Smooth muscle cell of the brain vasculature (primary cell): ENCODE measurements around the gene SPATS2.
"Not testable (repeated sequence)": the region's sequence is repeated elsewhere in the genome, so short reads cannot be mapped to it uniquely, and the experiment has no call there.

Experiments used
- DNase-seq: peaks from one replicate; pipeline ENCODE4 v3.0.0-alpha.2; 2012; ENCODE audit warnings: low read depth, low spot score

SPATS2 gene

DNA sequence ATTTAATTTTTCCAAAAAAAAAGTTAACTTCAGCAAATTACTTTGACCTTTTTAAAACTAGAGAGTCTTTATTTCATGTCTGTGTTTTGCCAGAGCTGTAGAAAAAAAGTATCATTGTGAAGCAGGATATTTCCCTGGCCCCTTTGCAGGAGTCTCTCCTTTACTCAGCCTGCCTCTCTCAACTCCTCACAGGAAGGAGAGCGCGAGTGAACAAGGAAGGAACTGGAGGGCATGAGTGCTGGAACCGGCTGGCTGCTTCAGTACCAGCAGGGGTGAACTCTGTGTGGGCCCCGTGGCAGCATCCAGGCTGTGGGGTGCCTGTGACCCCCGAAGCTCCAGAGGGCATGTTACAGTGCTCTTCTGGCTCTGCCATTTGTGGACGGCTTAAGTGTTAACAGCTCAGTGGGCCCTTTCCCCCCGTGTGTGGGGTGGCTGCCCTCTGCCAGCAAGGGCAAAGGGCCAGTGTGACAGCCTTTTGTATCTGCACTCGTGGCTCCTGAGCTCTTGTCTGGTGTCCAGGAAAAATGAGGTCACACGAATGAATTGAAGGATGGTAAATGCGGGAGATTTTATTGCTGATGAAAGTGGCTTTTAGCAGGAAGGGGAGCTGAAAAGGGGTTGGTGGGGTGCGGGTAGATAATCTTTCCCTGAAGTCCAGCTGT is 95.0 kb downstream of the SPATS2 start:
- DNase-seq = no peak

DNA sequence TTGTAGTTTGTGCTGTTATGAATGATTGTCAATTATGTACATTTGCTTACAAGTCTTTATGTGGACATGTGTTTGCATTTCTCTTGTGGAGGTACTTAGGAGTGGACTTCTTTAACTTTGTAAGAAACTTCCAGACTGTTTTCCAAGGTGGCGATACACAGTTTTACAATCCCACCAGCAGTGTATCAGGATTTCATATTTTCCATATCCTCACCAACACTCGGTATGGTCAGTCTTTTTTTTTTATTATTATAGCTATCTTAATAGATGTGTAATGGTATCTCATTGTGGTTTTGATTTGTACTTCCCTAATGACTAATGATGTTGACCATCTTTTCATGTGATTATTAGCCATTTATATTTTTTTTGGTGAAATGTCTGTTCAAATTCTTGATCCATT is 97.9 kb downstream of the SPATS2 start:
- no peak for DNase-seq

DNA sequence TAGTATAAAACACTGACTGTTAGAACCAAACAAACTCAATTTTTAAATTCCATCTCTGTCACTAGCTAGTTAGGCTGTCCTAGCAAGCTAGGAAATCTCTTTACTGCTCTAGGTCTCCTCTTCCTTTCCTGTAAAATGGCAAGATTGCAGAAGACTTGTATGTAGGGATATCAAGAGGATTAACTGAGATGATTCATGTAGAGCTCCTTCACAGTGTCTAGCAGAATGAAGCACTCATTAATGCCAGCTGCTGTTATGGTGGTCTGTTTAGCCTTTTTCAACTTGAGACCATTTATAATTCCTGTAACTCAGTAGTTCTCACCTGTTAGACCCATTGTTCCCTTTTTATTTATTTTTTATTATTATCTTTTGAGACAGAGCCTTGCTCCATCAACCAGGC is 103.7 kb downstream of the SPATS2 start:
- DNase-seq = no peak

DNA sequence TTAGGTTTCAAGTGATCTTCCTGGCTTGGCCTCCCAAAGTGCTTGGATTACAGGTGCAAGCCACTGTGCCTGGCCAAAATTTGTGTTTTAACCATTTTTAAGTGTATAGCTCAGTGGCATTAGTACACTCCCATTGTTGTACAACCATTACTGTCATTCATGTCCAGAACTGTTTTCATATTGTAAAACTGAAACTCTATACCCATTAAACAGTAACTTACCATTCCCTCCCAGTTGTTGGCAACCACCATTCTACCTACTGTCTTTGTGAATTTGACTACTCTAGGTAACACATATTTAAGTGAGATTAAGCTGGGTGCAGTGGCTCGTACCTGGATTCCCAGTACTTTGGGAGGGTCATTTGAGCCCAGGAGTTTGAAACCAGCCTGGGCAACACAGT is 104.3 kb downstream of the SPATS2 start:
- no peak for DNase-seq

DNA sequence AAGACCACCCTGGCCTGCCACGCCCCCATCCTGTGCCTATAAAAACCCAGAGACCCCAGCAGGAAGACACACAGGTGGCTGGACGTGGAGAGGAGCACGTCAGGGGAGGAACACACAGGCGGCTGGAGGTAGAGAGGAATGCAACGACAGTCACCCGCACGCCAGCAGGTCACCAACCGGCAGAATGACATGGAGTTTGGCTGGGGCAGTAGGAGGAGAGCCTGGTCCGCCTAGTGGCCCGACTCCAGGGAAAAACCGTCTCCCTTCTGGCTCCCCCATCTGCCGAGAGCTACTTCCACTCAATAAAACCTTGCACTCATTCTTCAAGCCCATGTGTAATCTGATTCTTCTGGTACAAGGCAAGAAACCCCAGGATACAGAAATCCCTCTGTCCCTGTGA is 108.8 kb downstream of the SPATS2 start:
- DNase-seq = no peak

DNA sequence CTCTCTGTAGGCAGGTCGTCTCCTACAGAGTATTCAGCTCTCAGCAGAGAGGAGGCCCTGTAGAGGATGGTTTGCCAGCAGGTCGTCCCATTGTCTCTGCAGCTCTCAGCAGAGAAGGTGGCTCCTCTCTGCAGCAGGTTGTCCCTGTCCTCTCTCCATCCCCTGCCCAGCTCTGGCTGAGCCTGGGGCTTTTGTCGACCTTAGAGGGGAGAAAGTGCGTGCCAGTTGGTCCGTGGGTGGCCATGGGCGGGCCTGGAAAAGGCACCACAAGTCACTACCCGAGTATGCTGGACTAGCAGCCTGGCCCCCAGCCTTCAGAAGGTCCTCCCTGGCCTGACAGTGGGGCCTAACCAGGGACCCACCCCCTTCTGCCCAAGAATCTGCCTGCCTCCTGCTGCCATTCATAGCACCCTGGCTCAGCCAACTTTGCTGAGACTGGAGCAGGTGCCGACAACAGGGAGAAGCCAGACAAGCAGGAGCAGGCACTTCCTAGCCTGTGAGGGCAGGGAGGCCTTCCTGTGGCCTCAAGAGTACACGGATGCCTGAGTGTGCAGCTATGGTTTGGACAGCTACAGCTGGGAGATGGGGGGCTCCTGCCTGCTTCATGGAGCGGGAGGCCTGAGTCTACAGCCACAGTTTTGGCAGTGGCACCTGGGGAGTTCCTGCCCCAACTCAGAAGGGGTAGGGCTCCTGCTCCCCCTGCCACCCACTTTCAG is 111.8 kb downstream of the SPATS2 start:
- no peak for DNase-seq

DNA sequence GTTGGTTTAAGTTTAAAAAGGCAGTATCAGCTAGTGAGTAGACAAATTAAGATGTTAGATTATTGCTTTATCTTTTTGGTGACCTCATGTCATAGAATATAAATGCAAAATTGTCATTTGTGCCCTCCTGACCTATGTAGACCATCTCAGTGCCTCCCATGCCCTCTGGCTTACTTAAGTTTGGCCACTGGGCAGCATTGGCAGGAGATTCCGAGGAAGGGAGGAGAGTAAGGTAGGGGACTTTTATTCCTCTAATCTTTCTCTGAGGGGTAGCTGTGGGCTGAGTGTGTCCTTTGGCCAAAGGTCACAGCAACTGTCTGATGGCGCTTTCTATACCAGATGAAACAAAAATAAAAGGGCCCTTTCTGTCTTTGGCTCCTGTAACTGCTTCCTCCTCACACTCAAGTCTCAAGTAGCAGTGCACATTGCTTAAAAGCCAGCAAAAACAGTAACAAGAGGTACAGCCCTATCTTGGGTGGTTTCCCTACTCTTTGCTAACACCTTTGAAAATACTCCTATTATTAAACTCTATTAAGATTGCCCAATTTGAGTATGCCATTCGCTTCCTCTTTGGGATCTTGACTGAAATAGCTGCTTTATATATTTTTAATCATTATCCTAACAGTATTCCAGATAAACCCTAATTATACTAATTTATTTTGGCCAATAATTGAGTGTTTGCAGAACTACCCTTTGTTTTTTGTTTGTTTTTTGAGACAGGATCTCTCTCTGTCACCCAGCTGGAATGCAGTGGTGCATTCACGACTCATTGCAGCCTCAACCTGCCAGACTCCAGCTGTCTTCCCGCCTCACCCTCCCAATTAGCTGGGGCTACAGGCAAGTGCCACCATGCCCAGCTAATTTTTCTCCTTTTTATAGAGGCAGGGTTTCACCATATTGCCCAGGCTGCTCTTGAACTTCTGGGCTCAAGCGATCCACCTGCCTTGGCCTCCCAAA is 115.1 kb downstream of the SPATS2 start:
- DNase-seq = no peak

DNA sequence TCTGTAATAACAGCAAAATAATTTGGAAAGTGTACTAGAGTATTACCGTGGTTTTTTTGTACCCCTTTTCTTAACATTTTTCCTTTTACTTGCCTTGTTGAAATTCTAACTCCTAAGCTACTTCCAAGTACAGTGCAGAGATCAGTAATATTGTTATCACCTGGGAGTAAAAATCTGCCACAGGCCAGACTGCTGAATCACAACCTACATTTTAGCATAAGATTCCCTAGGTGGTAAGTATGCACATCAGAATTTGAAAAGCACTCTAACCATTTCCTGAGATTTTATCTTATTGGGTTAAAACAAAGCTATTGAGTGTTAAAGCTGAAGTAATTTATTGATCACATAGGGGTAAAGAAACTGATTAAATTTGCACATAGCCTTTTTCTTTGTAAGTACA is 116.4 kb downstream of the SPATS2 start:
- DNase-seq = no peak

DNA sequence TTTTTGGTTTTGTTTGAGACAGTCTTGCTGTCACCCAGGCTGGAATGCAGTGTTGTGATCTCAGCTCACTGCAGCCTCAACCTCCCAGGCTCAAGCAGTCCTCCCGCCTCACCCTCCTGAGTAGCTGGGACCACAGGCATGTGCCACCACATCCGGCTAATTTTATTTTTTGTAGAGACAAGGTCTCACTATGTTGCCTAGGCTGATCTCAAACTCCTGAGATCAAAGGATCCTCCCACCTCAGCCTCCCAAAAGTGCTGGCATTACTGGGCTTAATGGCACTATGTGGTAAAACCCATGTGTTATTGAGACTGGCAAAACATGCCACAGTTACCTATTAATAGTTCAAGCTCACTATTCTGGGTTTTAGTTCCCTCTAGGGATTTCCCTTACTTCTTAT is 120.3 kb downstream of the SPATS2 start:
- no peak for DNase-seq

DNA sequence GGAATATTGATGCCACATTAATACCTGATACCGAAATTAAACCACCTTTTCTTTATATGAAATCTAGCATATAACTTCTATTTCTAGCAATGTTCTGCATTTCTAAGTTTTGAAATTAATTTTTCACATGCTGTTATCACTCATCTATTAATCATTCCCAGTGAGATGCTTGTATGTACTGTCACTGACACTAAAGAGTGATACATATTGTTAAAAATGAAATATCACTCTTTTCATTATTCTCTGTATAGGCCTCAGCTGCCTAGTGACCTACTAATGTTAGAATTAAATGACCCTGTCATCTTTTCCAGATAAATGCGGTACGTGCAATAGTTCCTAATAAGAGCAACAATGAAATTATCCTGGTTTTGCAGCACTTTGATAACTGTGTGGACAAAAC is 121.9 kb downstream of the SPATS2 start:
- no peak for DNase-seq

DNA sequence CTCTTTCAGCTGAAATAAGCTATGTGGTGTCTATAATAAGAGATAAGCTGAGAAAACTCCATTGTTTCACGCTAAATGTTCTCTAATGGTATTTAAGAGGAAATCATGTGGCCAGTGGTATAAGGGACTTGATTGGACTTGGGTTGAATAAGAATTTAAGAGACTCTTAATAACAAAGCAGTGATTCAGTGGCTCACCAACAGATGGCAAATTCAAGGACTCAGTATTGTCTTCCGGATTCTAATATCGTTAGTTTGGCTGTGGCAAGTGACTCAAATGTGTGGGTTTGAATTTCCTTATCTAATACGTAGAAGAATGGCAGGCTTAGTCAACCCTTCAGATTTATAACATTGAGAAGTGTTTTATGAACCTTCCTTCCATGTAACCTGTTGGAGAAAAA is 122.5 kb downstream of the SPATS2 start:
- no peak for DNase-seq

DNA sequence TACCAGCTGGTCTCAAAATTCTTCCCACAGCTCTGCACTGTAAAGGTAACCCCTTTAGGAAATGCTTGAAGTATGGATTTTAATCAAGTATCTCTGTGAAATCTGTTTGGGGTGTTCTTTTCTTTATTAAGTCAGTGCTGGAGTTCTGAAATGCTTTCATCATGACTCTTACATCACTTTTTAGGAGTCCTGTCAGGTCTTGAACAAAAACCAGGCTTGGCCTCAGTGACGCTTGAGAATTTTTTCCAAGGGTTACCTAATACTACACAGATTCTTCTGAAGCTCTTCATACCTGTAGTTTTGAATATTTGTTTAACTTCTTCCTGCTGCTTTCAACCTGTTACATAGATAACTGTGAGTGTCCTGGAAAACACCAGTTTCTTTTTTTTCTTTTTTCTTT is 124.6 kb downstream of the SPATS2 start:
- DNase-seq = no peak

DNA sequence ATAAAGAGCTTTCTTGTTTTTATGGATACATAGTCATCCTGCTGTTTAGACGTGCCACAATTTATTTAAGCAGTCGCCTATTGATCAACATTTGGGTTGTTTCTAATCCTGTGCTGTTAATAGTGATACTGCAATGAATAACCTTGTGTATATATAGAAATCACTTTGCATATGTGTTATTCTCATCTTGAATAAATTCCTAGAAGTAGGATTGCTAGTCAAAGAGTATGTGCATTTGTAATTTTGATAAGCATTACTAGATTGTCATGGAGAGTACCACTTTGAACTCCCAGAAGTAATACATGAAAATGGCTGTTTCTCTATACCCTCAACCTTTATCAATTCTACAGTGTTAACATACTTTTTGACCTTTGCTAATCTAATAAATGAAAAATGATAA is 126.6 kb downstream of the SPATS2 start:
- no peak for DNase-seq

DNA sequence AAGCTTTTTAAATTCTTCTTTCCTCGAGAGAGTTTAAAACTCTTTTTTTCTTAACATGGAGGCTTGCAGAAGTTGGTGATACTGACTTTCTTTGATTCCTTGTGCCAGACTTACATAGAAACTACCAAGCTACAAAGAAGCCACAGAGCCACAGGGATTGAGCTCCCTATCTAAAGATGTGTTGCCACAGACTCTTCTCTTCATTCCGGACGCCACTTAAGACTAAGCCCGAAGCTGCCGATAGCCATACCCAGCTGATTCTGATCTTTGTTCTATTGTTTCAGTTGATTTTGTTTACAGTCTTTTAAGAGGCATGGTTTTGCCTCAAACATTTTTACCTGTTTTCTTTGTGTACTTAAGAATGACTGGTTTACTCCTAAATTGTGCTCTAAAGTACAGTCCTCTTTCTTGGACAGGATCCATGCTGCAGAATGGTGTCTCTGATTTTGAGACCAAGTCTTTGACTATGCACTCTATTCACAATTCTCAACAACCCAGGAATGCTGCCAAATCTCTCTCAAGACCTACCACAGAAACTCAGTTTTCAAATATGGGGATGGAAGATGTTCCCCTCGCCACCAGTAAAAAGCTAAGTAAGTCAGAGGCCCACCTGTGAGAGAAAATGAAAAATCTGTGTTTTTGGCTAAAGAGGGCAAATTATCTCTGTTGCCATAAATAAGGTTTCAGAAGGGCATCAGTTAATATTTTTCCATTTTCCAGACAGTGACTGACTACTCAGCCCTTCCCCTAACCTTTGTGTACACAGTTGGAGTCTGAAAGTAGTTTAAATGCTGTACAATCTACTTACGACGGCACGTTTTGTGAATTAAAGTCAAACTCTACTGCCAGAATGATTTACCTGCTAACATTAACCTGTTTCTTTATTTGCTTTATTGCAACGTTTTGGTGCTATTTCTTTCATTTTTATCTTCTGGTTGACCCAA is 129.4 kb downstream of the SPATS2 start:
- DNase-seq = no peak

DNA sequence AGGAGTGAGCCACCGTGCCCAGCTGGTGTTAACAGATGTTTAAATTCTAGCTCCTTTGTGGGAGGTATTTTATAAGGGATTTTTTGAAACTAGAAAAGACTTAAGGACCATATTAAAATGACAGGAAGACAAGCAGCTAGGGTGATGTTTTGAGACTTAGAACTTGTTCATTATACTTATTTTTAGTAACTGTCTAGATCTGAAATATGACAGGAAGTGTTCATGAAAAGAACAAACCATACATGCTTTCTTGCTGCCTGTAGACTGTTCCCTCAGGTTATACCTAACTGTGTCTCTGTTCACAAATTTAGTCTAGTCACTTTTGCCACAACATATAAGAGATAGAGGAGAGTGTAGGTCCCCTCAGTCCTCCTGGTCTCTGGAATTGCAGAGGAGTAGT is 134.6 kb downstream of the SPATS2 start:
- no peak for DNase-seq

DNA sequence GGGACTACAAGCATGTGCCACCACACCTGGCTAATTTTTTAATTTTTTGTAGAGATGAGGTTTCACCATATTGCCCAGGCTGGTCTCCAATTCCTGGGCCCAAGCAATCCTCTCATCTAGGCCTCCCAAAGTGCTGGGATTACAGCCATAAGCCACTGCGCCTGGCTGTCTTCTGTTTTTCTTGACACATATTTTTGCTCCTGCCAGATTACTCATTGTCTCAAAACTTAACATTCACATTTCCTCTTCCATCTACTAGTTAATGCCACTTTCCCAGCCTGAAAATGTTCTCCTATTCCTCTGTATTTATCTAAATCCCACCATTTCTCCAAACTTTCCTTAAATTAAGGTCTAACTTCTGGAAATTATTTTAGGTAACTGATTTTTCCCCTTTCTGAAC is 135.3 kb downstream of the SPATS2 start:
- DNase-seq = no peak

DNA sequence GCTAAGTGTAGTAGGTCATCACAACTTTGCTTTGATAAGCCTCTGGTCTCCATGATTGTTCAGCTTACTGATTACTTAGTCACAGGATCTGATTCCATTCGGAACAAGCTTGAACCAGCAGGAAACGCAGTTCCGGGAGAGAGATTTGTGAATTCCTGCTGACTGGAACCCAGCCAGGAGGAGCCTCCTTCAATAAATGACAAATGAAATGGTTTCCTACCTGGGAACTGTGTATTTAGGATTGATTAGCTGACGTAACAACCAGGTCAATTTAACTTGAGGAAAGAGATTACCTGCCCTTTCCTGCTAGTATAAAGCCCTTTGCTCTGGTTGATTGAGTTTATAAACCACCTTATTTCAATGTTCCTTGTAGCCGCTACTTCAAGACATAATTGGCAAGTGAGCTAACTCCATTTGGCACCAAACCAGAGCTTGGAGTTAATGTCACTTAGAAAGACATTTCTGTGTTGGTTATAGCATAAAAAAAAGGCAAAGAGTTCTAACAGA is 136.5 kb downstream of the SPATS2 start:
- DNase-seq = no peak

DNA sequence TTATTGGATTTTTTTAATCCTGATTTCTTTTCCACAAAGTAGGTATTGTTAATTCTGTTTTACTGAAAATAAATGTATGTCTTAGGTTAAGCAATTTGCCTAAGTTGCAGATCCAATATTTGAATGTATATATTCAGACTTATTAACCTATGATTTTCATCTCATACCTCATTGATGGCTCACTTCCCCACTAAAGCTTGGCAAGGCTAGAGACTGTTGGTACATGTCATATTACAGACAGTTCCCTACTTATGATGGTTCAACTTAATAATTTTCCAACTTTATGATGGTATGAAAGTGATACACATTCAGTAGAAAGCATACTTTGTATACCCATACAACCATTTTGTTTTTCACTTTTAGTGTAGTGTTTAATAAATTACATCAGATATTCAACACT is 138.4 kb downstream of the SPATS2 start:
- no peak for DNase-seq

DNA sequence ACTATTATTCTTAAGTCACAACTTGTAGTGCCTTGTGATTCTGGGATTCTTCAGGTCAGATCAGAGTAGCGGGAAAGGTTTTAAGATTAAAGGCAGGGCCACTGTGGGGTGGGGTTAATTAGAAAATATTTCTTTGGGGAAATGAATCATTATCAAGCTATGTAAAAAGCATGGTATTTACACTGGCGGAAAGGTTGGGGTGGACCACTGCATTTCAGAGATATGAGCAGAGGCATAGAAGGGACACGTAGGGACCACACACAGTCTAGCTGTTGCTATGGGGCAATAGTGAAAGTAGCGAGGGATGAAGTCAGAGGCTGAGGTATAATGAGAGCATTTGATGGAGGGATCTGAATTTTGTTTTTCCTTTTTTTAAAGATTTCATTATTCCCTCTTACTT is 139.9 kb downstream of the SPATS2 start:
- DNase-seq = no peak

DNA sequence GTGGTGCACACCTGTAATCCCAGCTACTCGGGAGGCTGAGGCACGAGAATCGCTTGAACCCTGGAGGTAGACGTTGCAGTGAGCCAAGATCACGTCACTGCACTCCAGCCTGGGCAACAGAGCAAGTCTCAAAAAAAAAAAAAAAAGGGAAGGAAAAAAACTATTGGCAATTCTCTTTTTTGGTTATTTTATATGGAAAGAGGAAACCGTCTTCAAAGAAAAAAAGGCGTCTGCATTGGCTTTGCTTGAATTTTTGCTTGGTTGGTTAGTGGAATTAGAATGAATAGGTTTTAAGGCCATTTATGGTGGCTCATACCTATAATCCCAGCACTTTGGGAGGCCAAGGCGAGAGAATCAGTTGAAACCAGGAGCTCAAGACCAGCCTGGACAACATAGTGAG is 142.4 kb downstream of the SPATS2 start:
- DNase-seq = not testable (repeated sequence)

DNA sequence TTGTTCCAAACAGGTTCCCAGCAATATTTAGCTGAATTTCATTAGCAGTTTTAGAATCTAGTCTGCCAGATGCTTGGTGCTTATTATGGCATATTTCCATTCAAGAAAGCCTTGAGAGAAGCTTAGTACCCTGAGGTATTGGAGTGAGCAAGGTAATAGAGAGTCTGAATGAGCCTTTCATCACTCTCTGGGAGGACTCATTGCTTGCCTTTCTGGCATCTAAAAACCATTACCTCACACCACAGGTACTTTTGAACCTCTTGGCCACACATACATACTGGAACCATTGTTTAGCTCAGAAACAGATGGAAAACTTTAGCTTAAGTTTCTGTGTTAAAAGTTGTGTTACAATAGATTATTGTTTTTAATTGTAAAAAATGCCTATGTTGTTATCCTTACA is 144.1 kb downstream of the SPATS2 start:
- no peak for DNase-seq
